Cardiac septum (tissue), 1 donor: Measurements from ENCODE around the gene KCNK1. TPM values are rescaled to one million over a fixed set of nuclear protein-coding genes. Genes with fewer than 3 reads are reported as not detected.
"Not testable (repeated sequence)": the region's sequence is repeated elsewhere in the genome, so short reads cannot be mapped to it uniquely, and the experiment has no call there.

Experiments used
- DNase-seq: peaks from one replicate; pipeline ENCODE4 v3.0.0-alpha.2; 2020; ENCODE audit warnings: low spot score
- intact Hi-C: fragments of 100-400 bp; cut with DNase I; formaldehyde crosslinking; loops from one replicate; pipeline ENCODE4 v1.14.0; 2022
- total RNA-seq: library from RNA; stranded (reverse); fragmentation: NEBNext Ultra II Directional; extraction: Animal tissue kit (Norgen Biotek cat#: 25700); gene quantifications from one replicate; pipeline ENCODE4 v1.2.1, GENCODE V29; 2021
- donor health status: DM: no; HTN: no; CAD: no.

Gene KCNK1
- total RNA-seq, 1 donor from 2014 or later: 10.3 TPM

GRCh38 chr1:233681285-233681684, 67.4 kb downstream of the KCNK1 start:
- DNase-seq: no peak
- intact Hi-C loops: no loop called here

- intact Hi-C loops, DNase-seq: not testable (repeated sequence)
Measured at GRCh38 chr1:233686653-233687052, 72.7 kb downstream of the KCNK1 start.

- no peak for DNase-seq
Measured at GRCh38 chr1:233689017-233689747, 75.3 kb downstream of the KCNK1 start.

GRCh38 chr1:233689748-233690254, 75.9 kb downstream of the KCNK1 start:
- intact Hi-C loops: no loop called here
- DNase-seq: no peak

More at GRCh38 chr1:233689017-233689747, 75.3 kb downstream of the KCNK1 start:
- intact Hi-C loops: no loop called here

- intact Hi-C loops: no loop called here
Measured at GRCh38 chr1:233695901-233696300, 82.0 kb downstream of the KCNK1 start.

GRCh38 chr1:233700338-233700737, 86.4 kb downstream of the KCNK1 start:
- no peak for DNase-seq

More at GRCh38 chr1:233695901-233696300, 82.0 kb downstream of the KCNK1 start:
- no peak for DNase-seq

GRCh38 chr1:233704170-233704897, 90.4 kb downstream of the KCNK1 start:
- DNase-seq: no peak
- intact Hi-C loops: no loop called here

More at GRCh38 chr1:233700338-233700737, 86.4 kb downstream of the KCNK1 start:
- intact Hi-C loops: no loop called here

- intact Hi-C loops: no loop called here
Measured at GRCh38 chr1:233704898-233705723, 91.2 kb downstream of the KCNK1 start.

GRCh38 chr1:233707153-233707879, 93.4 kb downstream of the KCNK1 start:
- intact Hi-C loops: no loop called here
- no peak for DNase-seq

More at GRCh38 chr1:233704898-233705723, 91.2 kb downstream of the KCNK1 start:
- DNase-seq: no peak

GRCh38 chr1:233707880-233708815, 94.2 kb downstream of the KCNK1 start:
- no peak for DNase-seq
- intact Hi-C loops: no loop called here

GRCh38 chr1:233710031-233710430, 96.1 kb downstream of the KCNK1 start:
- no peak for DNase-seq
- intact Hi-C loops: no loop called here

GRCh38 chr1:233710507-233710906, 96.6 kb downstream of the KCNK1 start:
- intact Hi-C loops: no loop called here
- no peak for DNase-seq

- intact Hi-C loops: no loop called here
- no peak for DNase-seq
Measured at GRCh38 chr1:233714631-233715217, 100.8 kb downstream of the KCNK1 start.

GRCh38 chr1:233718057-233718456, 104.2 kb downstream of the KCNK1 start:
- no peak for DNase-seq
- intact Hi-C loops: no loop called here

- DNase-seq: no peak
- intact Hi-C loops: no loop called here
Measured at GRCh38 chr1:233719655-233720341, 105.9 kb downstream of the KCNK1 start.

GRCh38 chr1:233721004-233721595, 107.2 kb downstream of the KCNK1 start:
- intact Hi-C loops: no loop called here
- DNase-seq: no peak
